ENCODE results near the gene GNAQ. TPM values are rescaled to one million over a fixed set of nuclear protein-coding genes. Genes with fewer than 3 reads are reported as not detected.

GNAQ gene
- total RNA-seq, 2 experiments from 2014 or later, result 17.8 to 18.1 TPM

DNA sequence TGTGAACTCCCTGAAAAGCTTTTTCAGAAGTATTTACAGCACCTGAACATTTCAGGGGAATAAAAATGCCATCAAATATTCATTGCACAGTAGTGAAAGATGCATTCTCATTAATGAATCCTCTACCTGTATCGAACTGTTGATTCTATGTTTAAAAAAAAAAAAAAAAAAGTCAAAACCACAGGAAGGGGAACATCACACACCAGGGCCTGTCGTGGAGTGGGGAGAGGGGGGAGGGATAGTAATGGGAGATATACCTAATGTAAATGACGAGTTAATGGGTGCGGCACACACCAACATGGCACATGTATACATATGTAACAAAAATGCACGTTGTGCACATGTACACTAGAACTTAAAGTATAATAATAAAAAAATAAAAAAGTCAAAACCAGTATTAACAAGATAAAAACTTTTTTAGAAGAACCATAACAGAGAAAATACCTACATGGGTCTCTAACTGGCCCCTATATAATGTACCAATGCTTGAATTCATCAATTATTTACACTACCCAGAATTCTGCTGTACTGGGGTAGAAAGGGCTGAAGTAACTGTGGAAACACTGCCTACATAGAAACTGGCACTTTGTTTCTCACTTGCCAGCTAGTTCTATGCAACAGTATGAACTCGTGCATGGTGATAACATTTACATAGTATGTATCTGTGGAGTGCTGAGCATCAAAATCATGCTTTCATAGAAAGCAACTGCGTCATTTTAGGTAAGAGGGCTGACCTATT, 48.9 kb downstream of the GNAQ start:
- Mint-ChIP-seq H3K27ac (peak overlapping the region; percentile 40), H3K4me3 (no peak overlapping the region), H3K27me3 (no peaks in the 10 kb centered on the region), H3K36me3 (ENCODE audit: low read depth) (peaks cover 7% of the 10 kb centered on the region), H3K9me3 (no peaks in the 10 kb centered on the region), H3K4me1 (ENCODE audit: low read depth) (peaks cover 66% of the 10 kb centered on the region)
- DNase-seq (no peak), ATAC-seq (peak; percentile 19)
- intact Hi-C loops (cut with micrococcal nuclease), result loop anchor here (5.0 kb wide), 1 partner anchor 40 kb away; no protein-coding TSS in a partner anchor
- TF ChIP-seq, protein P1, sequence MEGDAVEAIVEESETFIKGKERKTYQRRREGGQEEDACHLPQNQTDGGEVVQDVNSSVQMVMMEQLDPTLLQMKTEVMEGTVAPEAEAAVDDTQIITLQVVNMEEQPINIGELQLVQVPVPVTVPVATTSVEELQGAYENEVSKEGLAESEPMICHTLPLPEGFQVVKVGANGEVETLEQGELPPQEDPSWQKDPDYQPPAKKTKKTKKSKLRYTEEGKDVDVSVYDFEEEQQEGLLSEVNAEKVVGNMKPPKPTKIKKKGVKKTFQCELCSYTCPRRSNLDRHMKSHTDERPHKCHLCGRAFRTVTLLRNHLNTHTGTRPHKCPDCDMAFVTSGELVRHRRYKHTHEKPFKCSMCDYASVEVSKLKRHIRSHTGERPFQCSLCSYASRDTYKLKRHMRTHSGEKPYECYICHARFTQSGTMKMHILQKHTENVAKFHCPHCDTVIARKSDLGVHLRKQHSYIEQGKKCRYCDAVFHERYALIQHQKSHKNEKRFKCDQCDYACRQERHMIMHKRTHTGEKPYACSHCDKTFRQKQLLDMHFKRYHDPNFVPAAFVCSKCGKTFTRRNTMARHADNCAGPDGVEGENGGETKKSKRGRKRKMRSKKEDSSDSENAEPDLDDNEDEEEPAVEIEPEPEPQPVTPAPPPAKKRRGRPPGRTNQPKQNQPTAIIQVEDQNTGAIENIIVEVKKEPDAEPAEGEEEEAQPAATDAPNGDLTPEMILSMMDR (IDR thresholded peaks at IDR 0.05), result no peak
- POLR2A ChIA-PET, result no interaction called here
- CTCF ChIA-PET, result no interaction called here

DNA sequence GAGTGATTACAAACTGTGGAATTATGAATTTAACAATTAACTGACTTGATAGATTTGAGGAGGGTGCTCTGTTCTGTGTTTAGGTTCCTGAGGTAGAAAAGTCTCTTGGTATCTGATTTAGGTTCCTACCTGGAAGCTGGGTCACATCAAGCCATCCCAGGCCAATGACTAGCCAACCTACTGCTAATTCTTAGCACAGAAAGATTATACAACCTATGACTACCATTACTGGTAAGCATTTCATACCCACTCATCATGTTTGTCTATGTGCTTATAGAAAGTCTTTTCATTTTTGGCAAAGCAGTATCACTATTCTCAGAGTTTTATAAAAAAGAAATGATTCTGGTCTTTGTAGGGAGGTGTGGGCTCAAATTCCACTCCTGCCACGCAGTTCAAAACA, 49.7 kb downstream of the GNAQ start:
- ChIA-PET CTCF (interaction anchor here (1.5 kb wide), 1 partner anchor 53 kb away, joined by 5 read pairs; no protein-coding TSS in a partner anchor), POLR2A (no interaction called here)
- DNase-seq (no peak), ATAC-seq (no peak)
- TF ChIP-seq, protein P1 (IDR thresholded peaks at IDR 0.05), result no peak
- peaks cover 72% of the 10 kb centered on the region for H3K4me1 Mint-ChIP-seq (ENCODE audit: low read depth)
- no peak overlapping the region for H3K27ac Mint-ChIP-seq
- H3K27me3 Mint-ChIP-seq, result no peaks in the 10 kb centered on the region
- no peaks in the 10 kb centered on the region for H3K9me3 Mint-ChIP-seq
- no peak overlapping the region for H3K4me3 Mint-ChIP-seq
- intact Hi-C loops (cut with micrococcal nuclease), result loop anchor here (5.0 kb wide), 1 partner anchor 40 kb away; no protein-coding TSS in a partner anchor
- peaks cover 7% of the 10 kb centered on the region for H3K36me3 Mint-ChIP-seq (ENCODE audit: low read depth)

GRCh38 chr9:77981332-77981731, 50.3 kb downstream of the GNAQ start:
- CTCF ChIA-PET, result interaction anchor here (1.5 to 1.8 kb wide), 2 partner anchors 22 to 54 kb away, joined by 4 to 5 read pairs; no protein-coding TSS in a partner anchor
- no peak overlapping the region for H3K4me3 Mint-ChIP-seq
- H3K27me3 Mint-ChIP-seq, result no peaks in the 10 kb centered on the region
- no peak for ATAC-seq
- POLR2A ChIA-PET, result no interaction called here
- intact Hi-C loops (cut with micrococcal nuclease), result loop anchor here (5.0 kb wide), 1 partner anchor 41 kb away; no protein-coding TSS in a partner anchor
- H3K27ac Mint-ChIP-seq, result peak overlapping the region; percentile 45
- H3K9me3 Mint-ChIP-seq, result no peaks in the 10 kb centered on the region
- peaks cover 7% of the 10 kb centered on the region for H3K36me3 Mint-ChIP-seq (ENCODE audit: low read depth)
- peak; percentile 39 for DNase-seq
- TF ChIP-seq, protein P1 (IDR thresholded peaks at IDR 0.05), result no peak
- H3K4me1 Mint-ChIP-seq (ENCODE audit: low read depth), result peaks cover 73% of the 10 kb centered on the region

DNA sequence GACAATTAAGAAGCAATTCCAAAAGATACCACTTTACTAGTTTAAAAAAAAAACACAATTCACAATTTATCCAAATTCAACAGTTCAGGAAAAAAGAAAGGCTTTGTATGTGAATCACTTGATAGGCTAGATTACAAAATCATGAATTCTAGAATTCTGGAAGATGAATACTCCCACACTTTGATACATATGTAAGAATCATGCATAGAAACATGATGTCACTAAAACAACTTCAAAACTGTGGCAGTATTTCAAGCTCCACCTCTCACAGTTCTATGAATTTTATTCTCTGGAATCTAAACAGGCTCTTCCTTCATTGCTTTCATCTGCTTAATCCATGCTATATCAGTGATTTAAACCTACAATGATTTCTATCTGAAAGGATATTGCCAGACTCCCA, 51.0 kb downstream of the GNAQ start:
- no peak overlapping the region for H3K4me3 Mint-ChIP-seq
- intact Hi-C loops (cut with micrococcal nuclease), result loop anchor here (5.0 kb wide), 1 partner anchor 42 kb away; no protein-coding TSS in a partner anchor
- H3K27me3 Mint-ChIP-seq, result no peaks in the 10 kb centered on the region
- no peaks in the 10 kb centered on the region for H3K9me3 Mint-ChIP-seq
- TF ChIP-seq, protein P1 (IDR thresholded peaks at IDR 0.05), result no peak
- H3K27ac Mint-ChIP-seq, result no peak overlapping the region
- CTCF ChIA-PET, result interaction anchor here (1.8 to 7.5 kb wide), 2 partner anchors 23 to 55 kb away, joined by 4 to 67 read pairs; no protein-coding TSS in a partner anchor
- peaks cover 7% of the 10 kb centered on the region for H3K36me3 Mint-ChIP-seq (ENCODE audit: low read depth)
- POLR2A ChIA-PET, result no interaction called here
- no peak for DNase-seq
- H3K4me1 Mint-ChIP-seq (ENCODE audit: low read depth), result peaks cover 67% of the 10 kb centered on the region
- no peak for ATAC-seq

Measured in activated CD8-positive, alpha-beta T cell treated with anti-CD3 and anti-CD28 coated beads for 36 hours (primary cell).